ENCODE results near the gene CLK2. TPM values are rescaled to one million over a fixed set of nuclear protein-coding genes. Genes with fewer than 3 reads are reported as not detected.

Gene CLK2
- total and polyA plus RNA-seq, 2 of the 13 experiments (the other 11 are each of a cell fraction or from before 2014, with no cell fraction given): 20.1 to 73.5 TPM

GRCh38 chr1:155241841-155242264 lies 31.5 kb downstream of the CLK2 start:
- CTCF ChIA-PET (ENCODE audit: low intra/inter-chr PET ratio, low total read pairs): interaction anchor here (1.2 kb wide), 1 partner anchor 9 kb away, joined by 3 read pairs; no protein-coding TSS in a partner anchor
- FAIRE-seq (no peak), DNase-seq (ENCODE audit: low spot score) (no peak), ATAC-seq (no peak)
- H2AFZ ChIP-seq (ENCODE audit: low read length): peak overlapping the region; percentile 97
- TF ChIP-seq ZNF629 (CRISPR knock-in tag; conservative IDR thresholded peaks at IDR 0.05) (peak; percentile 67), ZBTB46 (CRISPR knock-in tag; IDR thresholded peaks at IDR 0.05; ENCODE audit: borderline replicate concordance) (no peak), BATF2 (CRISPR knock-in tag; IDR thresholded peaks at IDR 0.05) (no peak)
- POLR2A ChIA-PET: interaction anchor here (0.6 to 1.9 kb wide), 4 partner anchors 10 to 337 kb away, joined by 3 to 8 read pairs (median 6); partner anchors contain the start of gene CLK2
- no peaks in the 10 kb centered on the region for H3K79me2 ChIP-seq (ENCODE audit: insufficient read depth, low read length)
- no TSS peak for BruUV-seq (replicated peaks)
- in situ Hi-C loops (cut with HindIII; ENCODE audit: extremely low pct_ligation_motif_present, low pct_unique_long_range_greater_than_20kb): loop anchor here (10.0 kb wide), 1 partner anchor 353 kb away; no protein-coding TSS in a partner anchor
- H3K4me3 ChIP-seq (replicated peaks in 1 of 3; ENCODE audit: insufficient read depth in 1 of 3, low read depth in 2 of 3, low read length in 3 of 3): no peak overlapping the region
- H3K9ac ChIP-seq (ENCODE audit: insufficient read depth, low read depth, low read length): no peak overlapping the region
- H3K4me2 ChIP-seq (ENCODE audit: low read depth, low read length): peak overlapping the region; percentile 73
- intact Hi-C loops (cut with micrococcal nuclease; ENCODE audit: unreplicated experiment): no loop called here
- no peak overlapping the region for H3K27ac ChIP-seq (ENCODE audit: extremely low read length, insufficient read depth, low read length)
- peaks cover 2 to 3% of the 10 kb centered on the region in 2 experiments; a peak in 1 of 5 replicates for H3K36me3 ChIP-seq (replicated peaks in 1 of 2; ENCODE audit: control insufficient read depth in 1 of 2, insufficient read depth in 2 of 2, low read length in 2 of 2)
- H3K9me3 ChIP-seq (ENCODE audit: low read length): no peaks in the 10 kb centered on the region
- peaks cover 15% of the 10 kb centered on the region for H3K4me1 ChIP-seq (ENCODE audit: insufficient read depth, low read length)
- H4K20me1 ChIP-seq (ENCODE audit: insufficient read depth, low read length): no peaks in the 10 kb centered on the region
- WGBS (ENCODE audit: low lambda C conversion rate): 97% methylated on average over 3 of the region's 4 CpGs
- no peaks in the 10 kb centered on the region for H3K27me3 ChIP-seq (ENCODE audit: control insufficient read depth in 1 of 2, insufficient read depth in 2 of 2, low read length in 2 of 2)

GRCh38 chr1:155241069-155241679 lies 32.1 kb downstream of the CLK2 start:
- H3K4me2 ChIP-seq (ENCODE audit: low read depth, low read length): peak overlapping the region; percentile 73
- H3K4me3 ChIP-seq (replicated peaks in 1 of 3; ENCODE audit: insufficient read depth in 1 of 3, low read depth in 2 of 3, low read length in 3 of 3): peak overlapping the region; percentile 48 to 63 (median 61)
- no peak overlapping the region for H3K27ac ChIP-seq (ENCODE audit: extremely low read length, insufficient read depth, low read length)
- peaks cover 15% of the 10 kb centered on the region for H3K4me1 ChIP-seq (ENCODE audit: insufficient read depth, low read length)
- intact Hi-C loops (cut with micrococcal nuclease; ENCODE audit: unreplicated experiment): no loop called here
- peak overlapping the region; percentile 97 for H2AFZ ChIP-seq (ENCODE audit: low read length)
- no peaks in the 10 kb centered on the region for H3K79me2 ChIP-seq (ENCODE audit: insufficient read depth, low read length)
- DNase-seq (ENCODE audit: low spot score): peak; percentile 80
- FAIRE-seq: peak; percentile 83
- 27% methylated on average over 1 of the region's 4 CpGs for WGBS (ENCODE audit: low lambda C conversion rate)
- ATAC-seq: peak; percentile 87
- peak overlapping the region; percentile 62 for H3K9ac ChIP-seq (ENCODE audit: insufficient read depth, low read depth, low read length)
- no TSS peak for BruUV-seq (replicated peaks)
- in situ Hi-C loops (cut with HindIII; ENCODE audit: extremely low pct_ligation_motif_present, low pct_unique_long_range_greater_than_20kb): loop anchor here (10.0 kb wide), 1 partner anchor 354 kb away; no protein-coding TSS in a partner anchor
- ChIA-PET POLR2A (interaction anchor here (0.6 to 1.9 kb wide), 5 partner anchors 9 to 337 kb away, joined by 3 to 8 read pairs (median 5); partner anchors contain the start of gene CLK2), CTCF (ENCODE audit: low intra/inter-chr PET ratio, low total read pairs) (interaction anchor here (1.2 kb wide), 1 partner anchor 10 kb away, joined by 3 read pairs; no protein-coding TSS in a partner anchor)
- H3K27me3 ChIP-seq (ENCODE audit: control insufficient read depth in 1 of 2, insufficient read depth in 2 of 2, low read length in 2 of 2): no peaks in the 10 kb centered on the region
- peaks cover 2 to 3% of the 10 kb centered on the region in 2 experiments; a peak in 1 of 5 replicates for H3K36me3 ChIP-seq (replicated peaks in 1 of 2; ENCODE audit: control insufficient read depth in 1 of 2, insufficient read depth in 2 of 2, low read length in 2 of 2)
- no peaks in the 10 kb centered on the region for H3K9me3 ChIP-seq (ENCODE audit: low read length)
- H4K20me1 ChIP-seq (ENCODE audit: insufficient read depth, low read length): no peaks in the 10 kb centered on the region
- no peak for TF ChIP-seq WIZ (CRISPR knock-in tag; IDR thresholded peaks at IDR 0.05)
- no peak for TF ChIP-seq ZFP41 (CRISPR knock-in tag; IDR thresholded peaks at IDR 0.05; ENCODE audit: borderline replicate concordance)
- peak; percentile 60; the same call in 1 of the 2 replicates for TF ChIP-seq THRA (CRISPR knock-in tag; IDR thresholded peaks at IDR 0.05; ENCODE audit: borderline replicate concordance)
- TF ChIP-seq ATF2 (CRISPR knock-in tag; IDR thresholded peaks at IDR 0.05): 0 out of 2 replicates have a peak, but pooled peaks have one; percentile 37
- peak; percentile 57 for TF ChIP-seq POLR2G (IDR thresholded peaks at IDR 0.05; ENCODE audit: low read depth, low read length)
- TF ChIP-seq ZEB1 (IDR thresholded peaks at IDR 0.05; ENCODE audit: insufficient replicate concordance, low read depth): peak; percentile 31

All from HepG2 (cell line).